Tibial nerve (tissue), 4 donors: ENCODE results near the gene MIA2.
"Not testable (repeated sequence)": the region's sequence is repeated elsewhere in the genome, so short reads cannot be mapped to it uniquely, and the experiment has no call there.

Source experiments
- CTCF ChIP-seq, 5 experiments: fragments of 200-600 bp in 3 of 5; fragments of 450-650 bp in 2 of 5; sonication (generic) in 3 of 5; IDR thresholded peaks; one replicate each; pipeline ENCODE4 v1.5.1; 2016 to 2019; ENCODE audit warnings: antibody characterized with exemption in 5 of 5, mild to moderate bottlenecking in 3 of 5, moderate library complexity in 2 of 5
- EP300 ChIP-seq, 2 donors: sonication (generic); formaldehyde crosslinking; IDR thresholded peaks; one replicate each; pipeline ENCODE4 v1.6.1; 2017; ENCODE audit warnings: antibody characterized with exemption in 2 of 2, mild to moderate bottlenecking in 1 of 2
- POLR2A ChIP-seq, 2 donors: fragments of 450-650 bp; IDR thresholded peaks; one replicate each; pipeline ENCODE4 v1.6.1; 2017; ENCODE audit warnings: antibody characterized with exemption in 2 of 2, mild to moderate bottlenecking in 2 of 2, moderate library complexity in 2 of 2

GRCh38 chr14:39300389-39300788 lies 66.7 kb downstream of the MIA2 start:
- TF ChIP-seq EP300, CTCF, POLR2A (IDR thresholded peaks at IDR 0.05): not testable (repeated sequence)
